GM23338 (cell line): ENCODE results near the gene SLC1A3. TPM values are rescaled to one million over a fixed set of nuclear protein-coding genes. Genes with fewer than 3 reads are reported as not detected.

Experiments
- ATAC-seq: fragments of 200-7000 bp; cut with Tn5 transposase; 3 replicates; pipeline ENCODE4 v1.9.1; 2020
- DNase-seq: peaks from one replicate; pipeline ENCODE4 v3.0.0-alpha.2; 2015; ENCODE audit warnings: low spot score
- H2AFZ ChIP-seq: fragments of 200-600 bp; sonication (generic); 2 replicates; pipeline ENCODE4 v1.8.0; 2016; ENCODE audit warnings: antibody characterized with exemption, mild to moderate bottlenecking, moderate library complexity
- H3F3A ChIP-seq: fragments of 200-600 bp; sonication (generic); replicated peaks from 2 replicates; pipeline ENCODE4 v1.8.0; 2017; ENCODE audit warnings: antibody characterized with exemption, mixed run types, low read depth
- H3K27ac ChIP-seq: fragments of 200-600 bp; sonication (generic); 2 replicates; pipeline ENCODE4 v1.6.1; 2016; ENCODE audit warnings: low read depth
- H3K27me3 ChIP-seq: fragments of 200-600 bp; sonication (generic); 2 replicates; pipeline ENCODE4 v1.8.0; 2016; ENCODE audit warnings: mild to moderate bottlenecking, mixed run types, moderate library complexity; ENCODE audit not compliant: insufficient read depth
- H3K36me3 ChIP-seq: fragments of 200-600 bp; sonication (generic); 2 replicates; pipeline ENCODE4 v1.8.0; 2016; ENCODE audit warnings: mild to moderate bottlenecking; ENCODE audit not compliant: insufficient read depth
- H3K4me1 ChIP-seq: fragments of 200-600 bp; sonication (generic); 2 replicates; pipeline ENCODE4 v1.8.0; 2016; ENCODE audit warnings: mild to moderate bottlenecking, moderate library complexity; ENCODE audit not compliant: insufficient read depth
- H3K4me2 ChIP-seq: fragments of 200-600 bp; sonication (generic); 2 replicates; pipeline ENCODE4 v1.7.1; 2017; ENCODE audit warnings: mixed run types
- H3K4me3 ChIP-seq: fragments of 200-600 bp; sonication (generic); 2 replicates; pipeline ENCODE4 v1.6.1; 2016; ENCODE audit warnings: mixed run types
- H3K79me2 ChIP-seq: fragments of 200-600 bp; sonication (generic); replicated peaks from 2 replicates; pipeline ENCODE4 v1.8.0; 2017; ENCODE audit warnings: mild to moderate bottlenecking; ENCODE audit not compliant: insufficient read depth
- H3K9me2 ChIP-seq: fragments of 200-600 bp; sonication (generic); 2 replicates; pipeline ENCODE4 v1.8.0; 2017; ENCODE audit not compliant: insufficient read depth
- H4K20me1 ChIP-seq: fragments of 200-600 bp; sonication (generic); replicated peaks from 2 replicates; pipeline ENCODE4 v1.8.0; 2017; ENCODE audit warnings: mild to moderate bottlenecking; ENCODE audit not compliant: insufficient read depth
- H3K27ac Mint-ChIP-seq: 2 replicates; pipeline ENCODE4 v1.8.0; 2020; ENCODE audit warnings: inconsistent platforms, mild to moderate bottlenecking, moderate library complexity, mixed read lengths
- H3K27me3 Mint-ChIP-seq: 3 replicates; pipeline ENCODE4 v1.8.0; 2022; ENCODE audit warnings: low read depth, mild to moderate bottlenecking, moderate library complexity, mixed read lengths, inconsistent platforms; ENCODE audit not compliant: insufficient read depth, poor library complexity
- H3K36me3 Mint-ChIP-seq: 3 replicates; pipeline ENCODE4 v1.8.0; 2021; ENCODE audit warnings: low read depth, mild to moderate bottlenecking, inconsistent platforms, moderate library complexity, mixed read lengths
- H3K4me1 Mint-ChIP-seq: 3 replicates; pipeline ENCODE4 v1.8.0; 2020; ENCODE audit warnings: mild to moderate bottlenecking, inconsistent platforms, mixed read lengths
- H3K4me3 Mint-ChIP-seq: 3 replicates; pipeline ENCODE4 v1.8.0; 2021; ENCODE audit warnings: moderate library complexity, mild to moderate bottlenecking, inconsistent platforms, mixed read lengths
- H3K9me3 Mint-ChIP-seq: 3 replicates; pipeline ENCODE4 v1.8.0; 2020; ENCODE audit warnings: moderate library complexity, mild to moderate bottlenecking, inconsistent platforms, mixed read lengths
- CREB1 ChIP-seq: fragments of 250-450 bp; sonication (Bioruptor Pico); IDR thresholded peaks from 2 replicates; pipeline ENCODE4 v1.5.0; 2020; ENCODE audit warnings: low read depth, mild to moderate bottlenecking, moderate library complexity
- CTCF ChIP-seq, 2 experiments: fragments of 200-600 bp in 1 of 2; sonication (generic) in 1 of 2; conservative IDR thresholded peaks; 2 replicates each; pipeline versions ENCODE4 v1.5.1 to v1.6.1; 2016 to 2017; ENCODE audit warnings: antibody characterized with exemption in 2 of 2, low read depth in 2 of 2, mild to moderate bottlenecking in 2 of 2, moderate library complexity in 1 of 2
- ETS1 ChIP-seq: IDR thresholded peaks from 2 replicates; pipeline ENCODE4 v1.6.1; 2016; ENCODE audit warnings: antibody characterized with exemption
- JUNB ChIP-seq: IDR thresholded peaks from one replicate; pipeline ENCODE4 v1.6.1; 2016; ENCODE audit warnings: antibody characterized with exemption; ENCODE audit not compliant: unreplicated experiment
- NANOG ChIP-seq: IDR thresholded peaks from 2 replicates; pipeline ENCODE4 v1.6.1; 2016; ENCODE audit warnings: antibody characterized with exemption, borderline replicate concordance
- POLR2AphosphoS5 ChIP-seq: IDR thresholded peaks from 2 replicates; pipeline ENCODE4 v1.6.1; 2016; ENCODE audit warnings: antibody characterized with exemption, low read depth
- REST ChIP-seq: IDR thresholded peaks from one replicate; pipeline ENCODE4 v1.6.1; 2018; ENCODE audit warnings: antibody characterized with exemption; ENCODE audit not compliant: unreplicated experiment
- ZNF331 ChIP-seq: fragments of 250-450 bp; sonication (Bioruptor Pico); IDR thresholded peaks from 2 replicates; pipeline ENCODE4 v1.5.0; 2020; ENCODE audit warnings: low read depth, mild to moderate bottlenecking, moderate library complexity
- polyA plus RNA-seq: library from polyadenylated mRNA; unstranded; fragments of >200 nt; fragmentation: Nextera tagmentation; extraction: Ambion mirVana; gene quantifications from 2 replicates; pipeline ENCODE4 v1.2.1, GENCODE V29; 2016
- total RNA-seq: library from RNA; depleted of rRNA; stranded (reverse); fragments of >200 nt; shearing (Covaris generic); gene quantifications from 2 replicates; pipeline ENCODE4 v1.2.3, GENCODE V29; 2014

Gene SLC1A3
- total and polyA plus RNA-seq, 2 experiments from 2014 or later: 29.0 to 40.7 TPM

DNA sequence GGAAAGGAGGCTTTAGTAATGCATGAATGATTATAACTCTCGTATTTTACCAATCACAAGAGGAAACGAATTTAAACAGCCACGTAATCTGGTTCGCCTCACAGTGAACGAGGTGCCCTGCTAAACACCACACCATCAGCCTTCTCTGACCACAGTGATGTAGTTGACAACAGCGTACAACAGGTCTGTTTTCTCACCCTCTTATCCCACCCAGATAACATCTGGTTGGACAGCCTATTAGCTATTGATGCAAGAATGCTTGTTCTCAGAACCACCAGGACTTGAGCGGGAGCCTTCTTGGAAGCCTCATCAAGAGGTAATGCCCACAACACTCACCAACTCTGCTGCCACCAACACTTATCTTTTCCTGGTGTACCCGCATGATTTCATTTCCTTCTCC is 23.3 kb downstream of the SLC1A3 start (continued):
- TF ChIP-seq JUNB (no peak), REST (no peak), POLR2AphosphoS5 (no peak), ETS1 (no peak), NANOG (no peak), ZNF331 (CRISPR knock-in tag) (no peak)

- TF ChIP-seq POLR2AphosphoS5 (no peak), CTCF (conservative IDR thresholded peaks at IDR 0.05; ENCODE audit: low read depth in 2 of 2) (no peak), JUNB (no peak), CREB1 (CRISPR knock-in tag) (no peak)
- Mint-ChIP-seq H3K4me1 (peaks cover 12% of the 10 kb centered on the region), H3K4me3 (no peak overlapping the region), H3K36me3 (peaks cover 24% of the 10 kb centered on the region; the same call in 2 of the 3 replicates), H3K9me3 (no peaks in the 10 kb centered on the region), H3K27ac (no peak overlapping the region), H3K27me3 (no peaks in the 10 kb centered on the region)
- H3K4me3 ChIP-seq: no peak overlapping the region
- H3K36me3 ChIP-seq: peaks cover 6% of the 10 kb centered on the region; the same call in 1 of the 2 replicates
- H3K9me2 ChIP-seq: no peaks in the 10 kb centered on the region
- no peak overlapping the region for H3K27ac ChIP-seq
- H3K4me1 ChIP-seq: peaks cover 3% of the 10 kb centered on the region; the same call in 1 of the 2 replicates
- no peaks in the 10 kb centered on the region for H3K27me3 ChIP-seq
- H4K20me1 ChIP-seq: no peaks in the 10 kb centered on the region
- no peaks in the 10 kb centered on the region for H3F3A ChIP-seq
- H3K79me2 ChIP-seq: no peaks in the 10 kb centered on the region
- H3K4me2 ChIP-seq: no peak overlapping the region
- no peak overlapping the region for H2AFZ ChIP-seq
- DNase-seq: no peak
- no peak for ATAC-seq
These were observed 24.1 kb downstream of the SLC1A3 start for GRCh38 chr5:36630201-36631145.
